SH-SY5Y (cell line): ENCODE data around the gene LY6G5C.

Experiments
- GATA2 ChIP-seq: IDR thresholded peaks from 2 replicates; pipeline ENCODE4 v1.6.1; 2011; ENCODE audit warnings: mild to moderate bottlenecking, low read depth, low read length
- GATA3 ChIP-seq: IDR thresholded peaks from 2 replicates; pipeline ENCODE4 v1.6.1; 2011; ENCODE audit warnings: low read depth, mild to moderate bottlenecking, low read length, moderate library complexity

The LY6G5C gene

GRCh38 chr6:31680226-31681134, at the start of gene LY6G5C:
Gene LY6G5C (minus strand): TSS chr6:31681067. CDS start chr6:31680373, 694 bp downstream.
- TF ChIP-seq GATA3 = no peak
- no peak for TF ChIP-seq GATA2

DNA sequence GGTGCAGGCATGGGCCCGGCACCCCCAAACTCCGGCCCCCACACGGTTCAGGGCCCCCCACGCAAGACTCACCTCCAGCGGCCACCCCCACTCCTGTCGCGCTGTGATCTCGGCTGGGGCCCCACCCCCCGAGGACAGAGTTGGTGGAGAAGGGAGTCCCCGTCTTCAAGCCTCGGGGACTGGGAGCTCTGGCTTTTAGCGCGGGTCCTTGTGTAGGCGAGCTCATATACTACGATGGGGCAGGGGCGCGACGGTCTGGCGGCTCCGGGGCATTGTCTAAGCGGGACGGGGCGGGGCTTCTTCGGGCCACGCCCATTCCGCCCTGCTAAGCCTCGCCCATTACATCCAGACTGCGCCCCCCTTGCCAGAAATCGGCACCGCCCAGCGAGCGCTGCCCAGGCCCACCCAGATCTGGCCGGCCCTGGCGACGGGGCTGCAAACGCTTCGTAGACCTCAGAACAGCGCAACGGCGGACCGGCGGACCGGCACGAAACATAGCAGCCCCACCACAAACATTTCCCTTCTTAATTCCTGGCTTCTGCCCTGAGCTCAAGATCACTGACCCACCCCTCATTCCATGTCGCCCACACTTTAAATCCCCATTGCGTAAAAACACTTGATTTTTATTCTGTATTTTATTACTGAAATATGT, 49.2 kb upstream of the LY6G5C start:
- TF ChIP-seq GATA3 (no peak), GATA2 (no peak)

DNA sequence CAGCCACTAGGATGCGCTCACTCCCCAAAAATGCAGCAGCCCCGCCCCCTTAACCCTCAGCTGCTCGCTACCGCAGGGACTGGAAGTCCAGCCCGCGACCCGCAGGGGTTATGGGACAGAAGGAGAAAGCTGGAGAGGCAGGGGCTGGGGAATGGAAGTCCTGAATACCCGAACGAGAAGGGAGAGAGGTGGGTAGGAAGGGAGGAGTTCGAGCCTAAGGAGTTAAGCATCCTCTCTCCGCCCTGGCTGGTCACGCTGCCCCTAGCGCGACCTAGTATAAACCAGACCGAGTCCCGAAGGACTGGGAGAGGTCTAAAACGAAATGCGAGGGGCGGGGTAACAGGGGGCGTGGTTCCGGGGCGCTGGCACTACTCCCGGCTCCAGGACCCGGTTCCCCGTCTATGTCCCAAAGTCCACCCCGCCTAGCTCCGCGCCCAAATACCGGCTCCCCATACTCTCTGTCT, 48.7 kb upstream of the LY6G5C start:
- TF ChIP-seq GATA3 (no peak), GATA2 (no peak)

DNA sequence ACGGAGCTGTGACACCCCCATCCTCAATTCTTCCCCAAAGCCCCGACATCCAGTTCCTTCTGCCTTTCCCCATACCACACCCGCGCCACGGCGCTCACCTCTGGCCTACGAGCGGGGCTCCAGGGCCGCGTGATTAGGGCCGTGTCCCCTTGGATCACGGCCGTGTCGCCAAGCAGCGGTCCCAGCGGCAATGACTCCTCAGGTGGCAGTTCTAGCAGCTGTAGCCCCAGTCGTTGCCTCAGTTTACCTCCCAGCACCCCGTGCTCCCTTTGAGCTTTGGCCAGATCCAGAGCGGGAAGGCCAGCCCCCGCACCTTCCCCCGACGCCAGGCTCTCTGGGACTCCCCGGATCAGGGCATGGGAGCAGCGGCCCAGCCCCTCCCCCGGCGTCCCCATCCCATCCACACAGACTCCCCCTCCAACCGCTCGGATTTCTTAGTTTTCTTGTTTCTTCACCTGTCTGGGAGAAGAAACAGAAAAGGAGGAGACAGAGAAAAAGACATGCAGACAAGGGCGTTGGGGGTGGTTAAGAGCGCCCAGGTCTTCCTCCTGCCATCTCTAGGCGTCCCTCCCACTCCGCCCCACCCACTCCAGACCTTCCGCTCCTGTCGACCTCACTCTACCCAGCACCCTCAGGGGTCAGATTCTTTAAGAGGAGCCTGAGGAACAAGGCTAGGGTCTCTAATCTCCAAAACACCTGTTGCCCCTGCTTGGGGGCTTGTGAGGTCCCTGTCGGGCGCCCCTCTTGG, 48.1 kb upstream of the LY6G5C start, which contains the start of gene DDAH2:
Gene DDAH2 (minus strand): TSS at position 533 of the 748 bp plus-strand sequence. CDS start 138 bp downstream, at position 395.
- TF ChIP-seq GATA3 (no peak), GATA2 (no peak)

DNA sequence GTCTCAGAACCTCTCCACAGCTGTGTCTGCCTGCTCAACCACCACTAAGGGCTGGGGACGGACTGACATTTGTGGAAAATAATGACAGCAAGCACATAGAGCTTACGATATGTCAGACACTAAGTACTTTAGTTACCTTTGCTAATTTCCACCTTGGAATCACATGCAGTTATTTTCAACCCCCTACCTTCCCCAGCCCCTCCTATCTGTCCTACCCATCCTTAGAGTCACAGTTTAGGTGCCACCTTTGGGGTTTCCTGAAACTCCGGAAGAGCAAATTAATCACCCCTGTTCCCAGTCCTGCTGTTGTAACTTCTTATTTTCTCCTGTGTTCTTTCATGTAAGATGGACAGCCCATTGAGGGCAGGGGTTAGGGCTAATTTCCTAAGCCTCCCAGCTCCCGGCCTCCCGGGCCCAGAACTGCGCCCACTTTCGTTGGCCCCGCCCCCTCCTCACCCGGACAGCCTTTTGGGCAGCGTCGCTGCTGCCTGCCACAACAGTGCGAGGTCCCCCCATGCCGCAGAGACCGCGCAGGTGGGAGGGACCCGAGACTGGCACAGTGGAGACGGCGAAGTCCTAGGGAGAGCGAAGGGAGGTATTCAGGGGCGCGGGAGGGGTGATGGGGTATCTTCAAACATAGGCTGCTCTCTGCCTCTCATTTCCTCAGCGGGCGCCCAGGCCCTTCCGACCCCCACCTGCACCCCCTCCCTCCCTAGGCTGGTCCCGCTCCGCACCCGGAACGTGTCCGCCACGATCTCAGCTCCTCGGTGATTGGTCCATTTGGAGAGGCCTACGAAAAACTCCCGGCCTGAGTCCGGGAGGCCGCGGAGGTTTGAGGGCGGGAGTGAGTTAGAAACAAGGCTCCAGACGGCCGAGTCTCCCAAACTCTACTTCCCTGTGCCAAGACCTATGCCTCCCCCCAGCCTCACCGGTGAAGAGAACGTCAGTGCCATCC, 47.1 kb upstream of the LY6G5C start:
- TF ChIP-seq GATA2 (no peak), GATA3 (no peak)

- no peak for TF ChIP-seq GATA2
- TF ChIP-seq GATA3 = no peak
These were observed 46.3 kb upstream of the LY6G5C start for GRCh38 chr6:31727034-31727716.

DNA sequence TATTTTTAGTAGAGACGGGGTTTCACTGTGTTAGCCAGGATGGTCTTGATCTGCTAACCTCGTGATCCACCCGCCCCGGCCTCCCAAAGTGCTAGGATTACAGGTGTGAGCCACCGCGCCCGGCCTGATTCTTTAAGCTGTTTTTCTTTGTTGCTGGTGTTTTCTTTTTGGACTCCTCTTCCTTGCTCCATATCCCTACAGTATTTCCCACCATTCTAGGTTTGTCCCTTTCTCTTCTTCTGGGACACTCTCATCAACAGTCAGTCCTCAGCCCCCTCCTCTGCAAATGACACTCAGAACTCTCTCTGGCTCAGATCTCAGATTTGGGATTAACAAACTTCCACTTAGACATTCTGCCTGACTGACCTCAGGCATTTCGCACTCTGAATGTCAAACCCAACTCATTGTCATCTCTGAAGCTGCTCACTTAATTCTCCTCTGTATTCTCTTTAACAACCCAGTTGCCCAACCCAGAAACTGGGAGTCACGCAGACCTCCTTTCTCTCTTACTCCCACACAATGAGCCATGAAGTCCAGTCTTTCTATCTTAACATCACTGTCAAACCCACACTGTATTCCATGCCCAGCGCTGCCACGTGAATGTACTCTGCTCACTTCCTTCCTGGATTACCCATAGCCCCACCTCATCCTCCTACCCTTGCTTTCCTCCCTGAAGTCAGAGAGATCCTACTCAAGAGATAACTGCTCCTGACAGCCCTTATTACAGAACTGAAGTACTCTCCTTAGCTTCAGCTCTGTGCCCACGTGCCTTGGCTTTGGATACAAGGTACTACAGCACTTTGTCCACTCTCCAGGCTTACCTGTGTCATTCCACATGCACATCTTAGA, 44.9 kb upstream of the LY6G5C start:
- TF ChIP-seq GATA3 (no peak), GATA2 (no peak)

- TF ChIP-seq GATA3 = no peak
- TF ChIP-seq GATA2 = no peak
These were observed 43.3 kb upstream of the LY6G5C start for GRCh38 chr6:31723980-31724691.

GRCh38 chr6:31723245-31723979, 42.5 kb upstream of the LY6G5C start, which contains the start of gene MPIG6B:
Gene MPIG6B (plus strand): TSS chr6:31723373. CDS start chr6:31723384, 11 bp downstream.
- TF ChIP-seq GATA3 (no peak), GATA2 (no peak)

DNA sequence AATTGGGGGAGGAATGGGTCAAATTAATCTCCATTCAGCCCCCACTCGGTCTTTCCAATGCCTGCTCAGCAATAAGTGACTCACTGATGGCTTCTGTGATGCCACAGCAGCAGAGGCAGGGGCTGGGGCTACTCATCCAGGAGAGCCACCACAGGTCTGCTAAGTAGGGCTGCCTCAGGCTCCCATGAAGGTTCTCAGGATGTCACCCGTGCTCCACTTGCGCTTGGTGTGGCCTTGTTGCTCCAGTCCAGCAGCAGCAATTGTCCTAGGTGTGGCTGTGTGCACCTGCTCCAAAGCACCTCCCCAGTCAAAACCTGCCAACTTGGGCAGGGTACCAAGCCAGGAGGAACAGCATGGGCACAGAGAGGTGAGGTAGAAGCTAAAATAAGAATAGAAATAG, 41.3 kb upstream of the LY6G5C start:
- TF ChIP-seq GATA3 = no peak
- no peak for TF ChIP-seq GATA2
